Measurements from ENCODE around the gene C17orf78.

GRCh38 chr17:37361543-37361942 is 14.2 kb upstream of the C17orf78 start:
- TF ChIP-seq CTCF (IDR thresholded peaks at IDR 0.05; ENCODE audit: low read depth, low read length) (no peak), MAX (IDR thresholded peaks at IDR 0.05; ENCODE audit: low read depth, low read length) (no peak)
